Measurements from ENCODE around the gene TPSG1. TPM values are rescaled to one million over a fixed set of nuclear protein-coding genes. Genes with fewer than 3 reads are reported as not detected.
"Not testable (repeated sequence)": the region's sequence is repeated elsewhere in the genome, so short reads cannot be mapped to it uniquely, and the experiment has no call there.

TPSG1 gene
- total RNA-seq, 1 experiment from 2014 or later: not detected

GRCh38 chr16:1198671-1199346 is 26.3 kb downstream of the TPSG1 start:
- not testable (repeated sequence) for DNase-seq (ENCODE audit: extremely low read depth, low read depth)

DNA sequence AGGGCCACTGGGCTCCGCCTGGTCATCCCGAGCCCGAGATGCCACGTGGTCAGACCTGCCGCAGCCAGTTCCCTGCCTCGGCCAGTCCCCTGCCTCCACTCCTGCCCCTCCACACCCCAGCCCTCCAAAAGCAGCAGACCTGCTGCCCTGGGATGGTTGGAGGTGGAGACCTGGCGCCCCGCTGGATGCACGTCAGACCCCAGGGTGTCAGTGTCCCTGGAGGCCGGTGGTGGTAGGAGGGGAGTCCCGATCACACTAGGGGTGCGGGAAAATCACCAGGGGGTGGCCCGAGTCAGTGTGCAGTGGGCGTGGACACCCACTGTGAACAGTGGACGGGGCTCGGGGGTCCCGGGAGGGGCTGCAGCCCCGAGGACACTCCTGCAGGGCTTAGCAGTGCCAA is 26.9 kb downstream of the TPSG1 start:
- DNase-seq (ENCODE audit: extremely low read depth, low read depth): no peak

GRCh38 chr16:1197237-1197866 is 27.7 kb downstream of the TPSG1 start:
- no peak for DNase-seq (ENCODE audit: extremely low read depth, low read depth)

DNA sequence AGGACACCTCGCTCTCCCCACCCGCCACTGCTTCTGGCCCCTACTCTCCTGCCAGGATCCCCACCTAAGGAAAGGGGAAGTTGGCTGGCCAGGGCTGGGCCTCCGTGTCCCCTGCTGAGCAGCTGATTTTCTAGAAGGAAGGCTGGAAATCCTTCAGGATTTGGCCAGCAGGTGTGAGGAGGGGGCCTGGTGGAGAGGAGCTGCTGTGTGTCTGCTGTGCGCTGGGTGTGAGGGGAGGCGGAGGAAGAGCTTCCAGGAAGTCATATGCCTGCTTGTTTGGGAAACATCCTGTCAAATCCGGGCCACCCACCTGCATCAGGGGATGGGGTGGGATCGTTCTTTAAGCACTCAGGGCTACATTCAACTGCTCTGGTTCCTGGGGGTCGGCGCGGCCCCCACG is 28.6 kb downstream of the TPSG1 start:
- no peak for DNase-seq (ENCODE audit: extremely low read depth, low read depth)

DNA sequence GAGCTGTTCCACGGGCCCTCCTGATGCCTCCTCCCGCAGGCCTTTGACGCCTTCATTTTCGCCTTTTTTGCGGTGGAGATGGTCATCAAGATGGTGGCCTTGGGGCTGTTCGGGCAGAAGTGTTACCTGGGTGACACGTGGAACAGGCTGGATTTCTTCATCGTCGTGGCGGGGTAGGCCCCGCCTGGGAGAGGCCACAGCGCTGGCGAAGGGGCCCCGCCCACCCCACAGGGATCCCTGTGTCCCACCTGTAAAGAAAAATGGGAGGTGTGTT is 29.7 kb downstream of the TPSG1 start:
- DNase-seq (ENCODE audit: extremely low read depth, low read depth): no peak

DNA sequence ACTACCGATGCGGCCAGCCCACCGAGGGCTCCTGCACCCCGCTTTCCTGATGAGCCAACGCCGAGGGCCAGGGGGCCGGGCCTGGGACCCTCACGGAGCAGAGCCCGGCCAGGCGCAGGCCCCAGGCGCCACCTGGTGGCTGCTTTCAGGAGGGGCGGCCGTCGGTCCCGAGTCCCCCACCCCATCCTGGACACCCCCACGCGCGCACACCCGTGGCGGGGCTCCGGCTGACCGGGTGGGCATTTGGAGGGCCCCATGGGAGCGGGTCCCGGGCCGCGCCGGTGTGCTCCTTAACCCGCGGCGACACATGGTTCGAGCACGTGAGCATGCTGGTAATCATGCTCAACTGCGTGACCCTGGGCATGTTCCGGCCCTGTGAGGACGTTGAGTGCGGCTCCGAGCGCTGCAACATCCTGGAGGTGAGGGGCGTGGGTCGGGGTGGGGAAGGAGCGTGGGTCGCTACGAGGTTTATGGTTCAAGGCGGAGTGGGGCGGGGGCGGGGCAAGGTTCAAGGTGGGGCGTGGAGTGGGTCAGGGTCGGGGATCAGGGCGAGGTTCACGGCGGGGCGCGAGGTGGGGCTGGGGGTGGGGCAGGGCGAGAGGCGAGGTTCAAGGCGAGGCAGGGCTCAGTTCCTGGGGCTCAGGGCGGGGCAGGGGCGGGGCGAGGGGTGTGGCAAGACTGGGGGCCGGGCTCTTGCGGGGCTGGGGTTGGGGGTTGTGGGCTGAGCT is 30.2 kb downstream of the TPSG1 start:
- no peak for DNase-seq (ENCODE audit: extremely low read depth, low read depth)

DNA sequence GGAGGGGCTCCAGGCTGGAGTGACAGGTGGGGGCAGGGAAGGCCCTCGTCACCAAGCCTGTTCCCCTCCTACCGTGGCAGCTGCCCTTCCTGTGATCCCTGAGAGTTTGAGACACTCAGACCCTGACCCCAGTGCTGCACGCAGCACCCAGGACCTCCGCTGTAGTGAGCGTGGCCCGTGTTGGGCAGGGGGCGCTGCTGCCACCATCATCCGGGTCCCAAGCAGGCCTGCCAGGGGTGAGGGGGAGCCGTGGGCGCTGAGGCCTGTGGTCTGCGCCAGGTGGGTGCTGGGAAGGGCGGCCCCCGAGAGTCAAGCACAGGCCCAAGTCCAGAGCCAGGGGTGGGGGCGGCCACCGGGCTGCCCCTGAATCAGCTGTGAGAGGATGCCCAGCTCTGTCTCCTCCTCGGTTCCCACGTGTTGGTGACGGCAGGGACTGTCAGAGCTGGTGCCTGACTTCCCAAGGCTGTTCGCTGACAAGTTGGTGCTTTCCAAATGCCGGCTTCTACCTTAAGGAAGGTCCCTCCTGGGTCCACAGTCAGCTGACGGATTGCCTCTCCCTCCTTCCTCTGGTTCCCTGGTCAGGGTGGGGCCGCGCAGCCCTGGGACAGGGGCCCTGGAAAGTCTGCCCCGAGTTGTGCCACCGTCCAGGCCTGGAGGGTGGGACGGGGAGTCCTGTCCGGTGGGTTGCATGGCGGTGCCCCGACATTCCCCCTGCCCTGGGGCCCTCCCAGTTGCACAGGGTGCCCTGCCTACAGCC is 31.1 kb downstream of the TPSG1 start:
- no peak for DNase-seq (ENCODE audit: extremely low read depth, low read depth)

GRCh38 chr16:1193143-1193824 is 31.8 kb downstream of the TPSG1 start:
- peak; percentile 14 for DNase-seq (ENCODE audit: extremely low read depth, low read depth)

GRCh38 chr16:1192384-1193073 is 32.5 kb downstream of the TPSG1 start:
- no peak for DNase-seq (ENCODE audit: extremely low read depth, low read depth)

GRCh38 chr16:1190789-1191188 is 34.3 kb downstream of the TPSG1 start:
- not testable (repeated sequence) for DNase-seq (ENCODE audit: extremely low read depth, low read depth)

- no peak for DNase-seq (ENCODE audit: extremely low read depth, low read depth)
Measured at GRCh38 chr16:1189455-1189854, 35.6 kb downstream of the TPSG1 start.

DNA sequence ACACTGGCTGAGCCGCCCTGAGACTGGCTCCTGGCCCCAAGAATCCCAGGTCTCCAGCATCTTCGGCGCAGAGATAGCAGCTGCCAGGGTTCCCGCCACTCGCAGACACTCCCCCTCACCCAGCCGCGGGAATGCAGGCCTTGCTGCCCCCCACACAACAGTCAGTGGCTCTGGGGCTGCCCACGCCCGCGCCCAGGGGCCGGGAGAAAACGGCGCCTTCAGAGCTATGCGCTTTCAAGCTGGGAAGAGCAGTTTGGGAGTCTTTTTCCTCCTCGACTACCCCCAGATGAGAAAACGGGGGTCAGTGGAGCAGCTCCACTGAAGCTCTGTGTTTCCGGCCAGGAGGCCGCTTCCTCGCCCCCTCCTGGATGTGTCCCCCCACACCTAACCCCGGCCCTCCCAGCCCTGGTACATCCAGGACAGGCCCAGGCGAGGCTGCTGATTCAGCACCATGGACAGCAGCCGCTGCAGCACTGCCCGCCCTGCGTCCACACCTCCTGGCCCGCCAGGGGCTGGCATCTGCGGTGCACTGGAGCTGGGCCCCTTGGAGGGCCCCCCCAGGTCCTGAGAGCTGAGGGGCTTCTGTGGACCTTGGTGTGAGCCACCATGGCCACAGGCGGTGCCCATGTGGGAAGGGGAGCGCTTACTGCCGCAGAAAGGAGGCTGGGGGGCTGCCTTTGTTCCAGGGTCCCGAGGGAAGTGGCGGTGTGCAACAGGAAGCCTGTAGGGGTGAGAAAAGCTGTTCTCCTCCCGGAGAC is 36.5 kb downstream of the TPSG1 start:
- DNase-seq (ENCODE audit: extremely low read depth, low read depth): peak; percentile 58

- not testable (repeated sequence) for DNase-seq (ENCODE audit: extremely low read depth, low read depth)
Measured at GRCh38 chr16:1185460-1186207, 39.4 kb downstream of the TPSG1 start.

- DNase-seq (ENCODE audit: extremely low read depth, low read depth): no peak
Measured at GRCh38 chr16:1184980-1185379, 40.1 kb downstream of the TPSG1 start.

DNA sequence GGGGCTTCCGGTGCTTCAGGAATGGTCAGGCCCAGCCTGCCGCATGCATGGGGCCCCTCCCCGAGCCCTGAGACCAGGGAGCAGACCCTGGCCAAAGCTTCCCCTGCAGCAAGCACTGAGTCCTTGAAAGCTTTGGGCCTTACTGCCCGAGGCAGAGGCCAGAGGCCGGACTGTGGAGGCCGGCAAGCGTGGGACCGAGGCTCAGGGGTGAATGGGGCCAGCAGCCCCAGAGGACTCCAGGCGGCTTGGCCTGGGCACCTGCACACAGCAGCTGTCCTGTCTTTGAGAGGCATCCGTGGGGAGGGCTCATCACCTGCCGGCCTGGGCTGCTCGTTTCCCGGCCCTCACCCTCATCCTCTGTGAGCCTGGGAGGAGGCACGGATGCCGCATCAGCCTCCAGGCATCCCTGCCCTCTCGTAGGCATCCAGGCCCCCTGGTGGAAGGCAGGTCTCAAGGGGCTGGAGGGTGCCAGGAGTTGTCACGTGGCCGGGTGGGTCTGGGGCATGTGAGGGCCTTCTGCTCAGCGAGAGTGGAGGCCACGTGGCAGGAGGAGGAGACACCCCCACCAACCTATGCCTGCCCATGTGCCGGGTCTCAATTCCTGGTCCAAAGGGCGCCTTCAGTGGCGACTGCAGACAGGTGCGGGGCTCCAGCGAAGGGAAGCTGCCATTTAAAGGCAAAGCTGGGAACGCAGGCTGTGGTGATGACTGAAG is 40.8 kb downstream of the TPSG1 start:
- DNase-seq (ENCODE audit: extremely low read depth, low read depth): no peak

DNA sequence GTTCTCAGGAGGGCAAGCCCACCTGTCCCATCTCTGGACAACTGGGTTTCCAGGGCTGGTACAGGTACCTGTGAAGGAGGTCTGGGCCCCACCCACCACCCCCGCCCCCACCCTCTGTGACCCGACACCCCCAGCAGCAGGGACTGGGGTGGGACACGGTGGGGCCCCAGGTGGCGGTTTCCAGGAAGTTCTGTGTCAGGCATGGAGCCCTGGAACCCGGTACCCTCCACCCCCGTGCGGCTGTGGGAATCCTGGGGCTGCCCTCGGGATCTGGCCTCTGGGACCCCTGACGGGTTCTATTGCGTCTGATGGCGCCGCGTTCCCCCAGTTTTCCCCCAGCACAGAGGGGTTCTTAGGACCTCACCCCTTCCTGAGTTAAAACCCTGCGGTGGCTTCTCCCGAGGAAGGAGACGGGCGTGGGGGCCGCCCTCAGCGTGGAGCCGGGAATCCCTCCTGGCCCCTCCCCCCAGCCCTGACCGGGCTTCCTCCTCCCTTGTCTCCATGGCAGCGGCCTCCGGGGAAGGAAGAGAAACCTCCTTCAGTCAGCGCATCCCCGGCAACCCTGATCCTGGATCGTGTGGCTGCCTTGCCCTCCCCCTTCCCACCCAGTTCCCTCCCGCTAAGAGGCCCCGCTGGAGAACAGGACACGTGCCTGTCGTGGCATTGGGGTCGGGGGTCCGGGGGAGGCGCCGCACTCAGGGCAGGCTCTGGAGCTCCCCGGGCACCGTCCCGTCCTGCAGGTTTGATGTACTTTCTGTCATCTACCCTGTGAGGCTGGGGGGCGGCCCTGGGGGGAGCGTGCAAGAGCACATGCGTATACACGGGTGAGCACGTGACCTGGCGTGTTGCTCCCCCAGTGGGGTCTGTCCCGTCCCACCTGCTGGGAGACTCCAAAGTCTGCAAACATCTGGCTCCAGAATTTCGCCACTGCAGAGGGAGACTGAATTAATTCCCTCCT is 41.8 kb downstream of the TPSG1 start:
- DNase-seq (ENCODE audit: extremely low read depth, low read depth): peak; percentile 19

GRCh38 chr16:1182316-1182671 is 42.8 kb downstream of the TPSG1 start:
- no peak for DNase-seq (ENCODE audit: extremely low read depth, low read depth)
